Stomach smooth muscle (tissue), 2 donors: ENCODE data around the gene EML1.

Experiments
- H3K27ac ChIP-seq: one replicate; pipeline ENCODE4 v1.7.0; 2013; ENCODE audit warnings: mild to moderate bottlenecking, low read length, inconsistent platforms
- H3K27me3 ChIP-seq, 2 donors: one replicate each; pipeline ENCODE4 v1.7.0; 2013; ENCODE audit warnings: low read length in 2 of 2; ENCODE audit not compliant: insufficient read depth in 2 of 2, control insufficient read depth in 1 of 2
- H3K36me3 ChIP-seq, 2 donors: one replicate each; pipeline ENCODE4 v1.7.0; 2013; ENCODE audit warnings: low read length in 2 of 2; ENCODE audit not compliant: control insufficient read depth in 2 of 2, insufficient read depth in 2 of 2
- H3K4me1 ChIP-seq: one replicate; pipeline ENCODE4 v1.7.0; 2013; ENCODE audit warnings: low read length; ENCODE audit not compliant: control insufficient read depth, insufficient read depth
- H3K4me3 ChIP-seq, 2 donors: one replicate each; pipeline ENCODE4 v1.7.0; 2013; ENCODE audit warnings: low read length in 2 of 2
- H3K9ac ChIP-seq, 2 donors: one replicate each; pipeline ENCODE4 v1.7.0; 2013; ENCODE audit warnings: low read length in 2 of 2, mild to moderate bottlenecking in 1 of 2
- H3K9me3 ChIP-seq, 2 donors: one replicate each; pipeline ENCODE4 v1.7.0; 2013; ENCODE audit warnings: low read length in 2 of 2; ENCODE audit not compliant: control insufficient read depth in 2 of 2
- donor health status: healthy.
- donor health status: Pancreatic carcinoma.

EML1 gene

GRCh38 chr14:99807413-99808153 lies 14.4 kb downstream of the EML1 start:
- no peaks in the 10 kb centered on the region for H3K27me3 ChIP-seq
- no peaks in the 10 kb centered on the region for H3K9me3 ChIP-seq
- peak overlapping the region; percentile 7 to 47 for H3K4me3 ChIP-seq
- no peak overlapping the region for H3K9ac ChIP-seq
- peaks cover 0 to 2% of the 10 kb centered on the region in 2 donors for H3K36me3 ChIP-seq
- peaks cover 62% of the 10 kb centered on the region for H3K4me1 ChIP-seq
- H3K27ac ChIP-seq, result peak overlapping the region; percentile 37

DNA sequence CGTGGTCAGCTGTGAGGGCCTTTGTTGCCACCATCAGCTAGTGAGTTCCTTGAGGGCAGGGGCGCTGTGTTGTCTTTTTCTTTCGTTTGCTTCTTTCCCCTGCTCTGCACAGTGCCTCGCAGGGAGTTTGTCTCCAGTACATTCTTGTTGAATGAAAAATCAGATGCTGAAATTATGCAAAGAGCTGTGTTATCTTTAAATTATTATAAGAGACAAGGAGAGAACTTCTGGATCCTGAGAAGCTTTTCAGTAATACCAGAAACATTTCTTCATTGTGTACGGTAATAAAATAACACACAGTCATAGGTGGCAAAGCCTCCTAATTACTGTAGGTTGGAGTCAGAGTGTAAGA lies 14.9 kb downstream of the EML1 start:
- Histone ChIP-seq H3K4me3 (peak overlapping the region; percentile 4 to 47), H3K27me3 (no peaks in the 10 kb centered on the region), H3K27ac (no peak overlapping the region), H3K9me3 (no peaks in the 10 kb centered on the region), H3K36me3 (peaks cover 0 to 2% of the 10 kb centered on the region in 2 donors), H3K9ac (no peak overlapping the region), H3K4me1 (peaks cover 61% of the 10 kb centered on the region)

GRCh38 chr14:99808515-99808914 lies 15.3 kb downstream of the EML1 start:
- Histone ChIP-seq H3K9ac (no peak overlapping the region), H3K27ac (no peak overlapping the region), H3K27me3 (no peaks in the 10 kb centered on the region), H3K4me1 (peaks cover 63% of the 10 kb centered on the region), H3K9me3 (no peaks in the 10 kb centered on the region), H3K36me3 (peaks cover 0 to 2% of the 10 kb centered on the region in 2 donors), H3K4me3 (no peak overlapping the region)

DNA sequence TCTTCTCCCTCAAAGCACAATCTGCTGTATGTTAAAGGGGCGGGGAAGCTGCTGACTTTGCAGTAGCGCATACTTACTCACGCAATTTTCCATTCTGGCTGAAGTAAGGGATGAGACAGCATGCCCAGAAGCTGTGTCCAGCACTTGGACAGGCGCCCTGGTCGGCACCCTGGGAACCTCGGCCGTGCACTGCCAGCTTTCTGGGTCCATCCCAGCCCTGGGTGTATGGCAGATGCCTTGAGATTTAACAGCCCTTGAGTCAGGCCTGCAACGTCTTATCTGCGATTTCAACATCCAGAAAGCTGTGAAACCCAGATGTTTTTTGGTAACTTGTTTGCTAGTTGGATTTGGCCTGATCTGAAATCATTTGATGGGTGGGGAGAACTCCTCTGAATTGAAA lies 16.1 kb downstream of the EML1 start:
- Histone ChIP-seq H3K27me3 (no peaks in the 10 kb centered on the region), H3K4me3 (peak overlapping the region in 1 of 2 donors; percentile 44), H3K9me3 (no peaks in the 10 kb centered on the region), H3K9ac (peak overlapping the region in 1 of 2 donors; percentile 42), H3K27ac (peak overlapping the region; percentile 77), H3K36me3 (peaks cover 0 to 2% of the 10 kb centered on the region in 2 donors), H3K4me1 (peaks cover 63% of the 10 kb centered on the region)

- Histone ChIP-seq H3K4me1 (peaks cover 60% of the 10 kb centered on the region), H3K9me3 (no peaks in the 10 kb centered on the region), H3K4me3 (peak overlapping the region in 1 of 2 donors; percentile 29), H3K36me3 (peaks cover 0 to 2% of the 10 kb centered on the region in 2 donors), H3K27ac (peak overlapping the region; percentile 77), H3K9ac (peak overlapping the region; percentile 5 to 42), H3K27me3 (no peaks in the 10 kb centered on the region)
Observed at GRCh38 chr14:99809859-99810558, 16.8 kb downstream of the EML1 start.

GRCh38 chr14:99810559-99810874 lies 17.3 kb downstream of the EML1 start:
- peak overlapping the region in 1 of 2 donors; percentile 21 for H3K9ac ChIP-seq
- H3K36me3 ChIP-seq, result peaks cover 0 to 2% of the 10 kb centered on the region in 2 donors
- no peaks in the 10 kb centered on the region for H3K27me3 ChIP-seq
- peak overlapping the region; percentile 77 for H3K27ac ChIP-seq
- no peaks in the 10 kb centered on the region for H3K9me3 ChIP-seq
- no peak overlapping the region for H3K4me3 ChIP-seq
- peaks cover 61% of the 10 kb centered on the region for H3K4me1 ChIP-seq

DNA sequence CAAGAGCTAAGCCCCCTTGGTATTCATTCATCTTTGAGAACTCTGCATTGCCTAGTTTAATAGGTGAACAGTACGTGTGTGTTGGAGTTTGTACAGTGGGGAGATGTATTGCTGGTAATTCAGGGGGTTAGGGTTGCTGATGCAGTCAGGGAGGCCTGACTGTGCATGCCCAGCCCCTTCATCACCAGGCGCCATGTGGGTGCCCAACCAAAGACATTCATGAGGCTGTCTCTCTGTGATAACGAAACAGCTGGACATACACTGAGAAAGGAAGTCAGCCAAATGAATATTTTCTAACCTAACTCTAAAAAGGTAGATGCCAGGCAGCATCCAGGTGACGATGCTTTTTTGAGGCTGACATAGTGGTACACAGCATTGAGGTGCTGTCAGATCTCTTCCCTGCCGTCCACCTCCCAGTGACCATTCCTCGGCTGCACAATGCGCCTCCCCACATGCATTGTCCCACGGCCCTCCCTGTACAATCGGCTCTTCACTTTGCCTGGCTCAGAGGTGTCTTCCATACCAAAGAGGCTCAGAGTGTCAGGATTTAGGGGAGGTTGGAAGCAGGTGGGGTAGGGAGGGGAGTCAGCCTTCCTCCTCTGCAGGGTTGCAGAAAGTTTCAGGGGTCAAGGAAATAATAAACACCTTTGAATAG lies 19.0 kb downstream of the EML1 start:
- H3K4me3 ChIP-seq, result no peak overlapping the region
- H3K27ac ChIP-seq, result peak overlapping the region; percentile 46
- peaks cover 68% of the 10 kb centered on the region for H3K4me1 ChIP-seq
- H3K27me3 ChIP-seq, result no peaks in the 10 kb centered on the region
- H3K9ac ChIP-seq, result no peak overlapping the region
- H3K36me3 ChIP-seq, result peaks cover 0 to under 1% of the 10 kb centered on the region in 2 donors
- no peaks in the 10 kb centered on the region for H3K9me3 ChIP-seq

DNA sequence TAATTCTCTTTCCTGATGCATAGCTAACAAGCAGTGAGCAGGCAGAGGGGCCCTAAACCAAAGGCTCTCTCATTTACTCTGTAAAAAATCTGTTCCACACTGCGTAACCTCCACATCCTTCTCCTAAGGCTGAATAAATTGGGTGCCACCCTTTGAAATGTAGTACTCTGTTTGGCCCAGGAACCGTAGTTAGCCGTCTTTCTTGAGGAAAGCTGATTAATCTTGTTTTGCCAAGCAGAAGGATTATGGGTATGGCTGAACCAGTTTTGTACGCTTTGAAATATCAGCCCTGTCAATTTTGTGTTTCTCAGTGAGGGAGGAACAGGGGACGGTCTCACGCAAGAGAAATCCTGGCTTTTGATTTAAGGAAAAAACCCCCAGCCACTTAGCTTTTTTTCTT lies 19.7 kb downstream of the EML1 start:
- Histone ChIP-seq H3K4me1 (peaks cover 61% of the 10 kb centered on the region), H3K27me3 (no peaks in the 10 kb centered on the region), H3K27ac (no peak overlapping the region), H3K9ac (no peak overlapping the region), H3K9me3 (no peaks in the 10 kb centered on the region), H3K4me3 (no peak overlapping the region), H3K36me3 (no peaks in the 10 kb centered on the region)

DNA sequence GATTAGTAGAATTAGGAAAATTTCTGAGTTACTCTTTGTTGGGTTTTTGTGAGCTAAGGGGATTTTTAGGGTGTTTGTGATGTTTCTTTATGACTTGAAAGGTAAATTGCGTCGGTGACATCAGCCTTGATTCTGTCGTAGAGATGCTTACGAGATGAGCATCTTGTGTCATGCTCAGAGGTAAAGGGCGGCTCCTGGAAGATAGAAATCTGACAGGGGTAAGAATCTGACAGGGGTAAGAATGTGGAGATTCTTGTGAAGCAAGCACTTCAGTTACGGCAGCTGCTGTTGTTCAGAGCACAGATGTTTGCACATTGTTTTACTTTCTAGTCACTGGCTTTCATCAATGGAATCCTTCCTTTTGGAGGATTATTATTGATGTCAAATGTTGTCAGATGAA lies 22.5 kb downstream of the EML1 start:
- Histone ChIP-seq H3K9me3 (no peaks in the 10 kb centered on the region), H3K36me3 (no peaks in the 10 kb centered on the region), H3K4me1 (peaks cover 47% of the 10 kb centered on the region), H3K9ac (no peak overlapping the region), H3K27ac (no peak overlapping the region), H3K4me3 (no peak overlapping the region), H3K27me3 (no peaks in the 10 kb centered on the region)

GRCh38 chr14:99816217-99816616 lies 23.0 kb downstream of the EML1 start:
- Histone ChIP-seq H3K36me3 (no peaks in the 10 kb centered on the region), H3K4me1 (peaks cover 45% of the 10 kb centered on the region), H3K4me3 (no peak overlapping the region), H3K9me3 (no peaks in the 10 kb centered on the region), H3K27ac (no peak overlapping the region), H3K9ac (no peak overlapping the region), H3K27me3 (no peaks in the 10 kb centered on the region)
